GF-D8 (cell line): ENCODE measurements around the gene PRIM2.
"Not testable (repeated sequence)": the region's sequence is repeated elsewhere in the genome, so short reads cannot be mapped to it uniquely, and the experiment has no call there.

Experiments
- DNase-seq: peaks from one replicate; lab custom pipeline; 2025; lab: John Stamatoyannopoulos, UW

Gene PRIM2

DNA sequence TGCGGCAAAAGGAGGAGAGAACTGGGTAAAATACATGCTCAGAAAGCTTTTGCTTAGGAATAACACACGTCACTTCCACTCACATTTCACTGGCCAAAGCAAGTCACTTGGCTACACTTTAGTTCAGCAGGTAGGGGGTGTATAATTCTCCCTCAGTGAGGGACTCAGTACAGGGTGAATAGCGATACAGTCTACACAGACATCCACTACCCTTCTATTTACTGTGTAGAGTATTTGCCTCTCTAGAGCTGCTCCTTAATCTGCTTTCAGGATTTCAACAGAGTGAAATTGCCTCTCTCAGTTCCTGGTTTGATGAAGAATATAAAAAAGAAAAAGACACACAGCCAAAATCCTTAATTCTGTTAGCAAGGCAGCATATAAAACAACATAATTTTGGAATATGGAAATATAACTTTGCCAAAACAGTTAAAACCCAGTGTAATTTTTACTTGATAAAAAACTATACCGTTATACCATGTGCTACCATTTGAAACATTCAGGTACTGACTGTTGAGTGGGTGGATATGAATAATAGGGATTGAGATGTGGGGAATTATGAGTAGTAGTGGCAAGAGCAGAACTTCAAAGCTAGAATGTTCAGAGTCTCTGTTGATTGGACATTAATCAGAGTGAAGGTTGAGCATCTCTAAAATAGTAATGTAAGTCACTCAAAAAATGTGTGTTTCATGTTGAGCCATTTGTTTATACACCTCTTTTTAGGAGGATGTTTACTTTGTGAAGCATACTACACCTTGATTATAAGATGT, 51.7 kb downstream of the PRIM2 start:
- not testable (repeated sequence) for DNase-seq

GRCh38 chr6:57371779-57372178, 54.3 kb downstream of the PRIM2 start:
- DNase-seq = not testable (repeated sequence)

GRCh38 chr6:57374764-57375163, 57.3 kb downstream of the PRIM2 start:
- DNase-seq = not testable (repeated sequence)

GRCh38 chr6:57376083-57376482, 58.7 kb downstream of the PRIM2 start:
- not testable (repeated sequence) for DNase-seq

- not testable (repeated sequence) for DNase-seq
Measured at GRCh38 chr6:57389038-57389592, 71.7 kb downstream of the PRIM2 start.

DNA sequence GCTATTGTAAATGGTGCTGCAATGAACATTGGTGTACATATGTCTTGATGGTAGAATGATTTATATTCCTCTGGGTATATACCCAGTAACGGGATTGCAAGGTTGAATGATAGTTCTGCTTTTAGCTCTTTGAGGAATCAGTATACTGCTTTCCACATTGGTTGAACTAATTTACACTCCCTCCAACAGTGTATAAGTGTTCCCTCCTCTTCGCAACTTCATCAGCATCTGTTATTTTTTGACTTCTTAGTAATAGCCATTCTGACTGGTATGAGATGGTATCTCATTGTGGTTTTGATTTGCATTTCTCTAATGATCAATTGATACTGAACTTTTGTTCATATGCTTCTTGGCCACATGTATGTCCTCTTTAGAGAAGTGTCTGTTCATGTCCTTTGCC, 73.4 kb downstream of the PRIM2 start:
- not testable (repeated sequence) for DNase-seq

GRCh38 chr6:57392047-57392446, 74.6 kb downstream of the PRIM2 start:
- DNase-seq = not testable (repeated sequence)

DNA sequence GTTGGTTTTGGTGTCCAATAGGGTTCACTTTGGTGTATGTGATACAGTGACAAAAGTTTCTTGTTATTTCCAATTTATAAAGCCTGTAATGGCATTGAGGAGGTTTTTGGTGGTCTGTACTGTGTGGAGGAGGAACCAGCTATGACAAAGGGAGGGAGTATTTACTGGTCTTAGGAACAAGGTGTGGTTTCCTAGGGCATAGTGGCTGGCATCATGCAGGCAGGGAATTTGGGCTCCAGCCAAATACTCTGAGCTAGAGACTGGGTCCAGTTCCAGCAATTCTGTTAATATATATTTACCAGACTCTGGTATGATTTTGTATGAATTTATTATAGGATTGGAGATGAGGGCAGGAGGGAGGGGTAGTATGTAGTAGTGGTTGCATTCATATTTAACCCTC, 101.9 kb downstream of the PRIM2 start:
- DNase-seq = not testable (repeated sequence)

GRCh38 chr6:57421503-57421902, 104.1 kb downstream of the PRIM2 start:
- peak; percentile 10 for DNase-seq

GRCh38 chr6:57423468-57423867, 106.0 kb downstream of the PRIM2 start:
- DNase-seq = no peak

DNA sequence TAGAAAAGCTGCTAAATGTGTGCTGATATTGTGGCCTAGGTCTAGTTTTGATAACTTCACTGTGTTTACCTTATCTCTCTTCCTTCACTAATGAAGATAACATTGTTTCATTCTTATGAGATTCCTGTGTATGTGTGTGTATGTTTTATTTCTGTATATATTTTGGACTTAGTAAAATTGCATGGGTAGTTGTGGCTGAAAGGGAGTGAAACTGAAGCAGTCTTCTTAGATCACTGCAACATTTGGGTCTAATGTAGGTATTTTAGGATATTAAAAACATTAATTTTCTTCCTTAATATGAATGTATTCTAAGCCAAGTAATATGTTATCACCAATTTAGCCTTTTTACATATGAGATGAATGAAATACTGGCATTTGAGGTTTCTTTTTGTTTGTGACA, 114.3 kb downstream of the PRIM2 start:
- not testable (repeated sequence) for DNase-seq

DNA sequence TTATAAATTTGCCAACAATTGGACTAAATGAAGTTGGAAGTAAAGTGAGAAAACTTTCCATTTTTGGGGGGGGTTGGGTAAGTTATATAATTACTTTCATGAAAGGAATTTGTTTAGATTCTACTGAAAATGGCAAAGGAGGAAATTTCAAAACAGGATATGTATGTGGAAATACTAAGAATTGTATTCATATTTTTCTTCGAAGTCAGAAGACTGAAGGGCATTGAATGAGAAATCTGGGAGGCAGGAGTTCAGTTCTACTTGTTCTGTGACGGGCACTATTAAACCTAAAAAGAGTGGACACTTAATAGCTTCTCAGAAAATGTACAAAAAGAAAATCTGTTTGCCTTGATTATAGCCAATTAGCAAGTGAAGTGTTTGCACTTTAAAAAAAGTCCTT, 114.7 kb downstream of the PRIM2 start:
- DNase-seq = peak; percentile 62

- peak; percentile 3 for DNase-seq
Measured at GRCh38 chr6:57432919-57433684, 115.7 kb downstream of the PRIM2 start.

DNA sequence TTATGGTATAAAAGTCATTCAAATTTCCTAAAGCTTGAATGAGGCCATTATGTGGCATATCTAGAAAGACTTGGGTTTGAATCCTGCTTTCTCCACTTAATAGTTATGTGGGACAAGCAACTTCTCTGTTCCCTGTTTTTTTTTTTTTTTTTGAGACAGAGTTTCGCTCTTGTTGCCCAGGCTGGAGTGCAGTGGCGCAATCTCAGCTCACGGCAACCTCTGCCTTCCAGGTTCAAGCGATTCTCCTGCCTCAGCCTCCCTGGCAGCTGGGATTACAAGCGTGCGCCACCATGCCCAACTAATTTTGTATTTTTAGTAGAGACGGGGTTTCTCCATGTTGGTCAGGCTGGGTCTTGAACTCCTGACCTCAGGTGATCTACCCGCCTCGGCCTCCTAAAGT, 116.4 kb downstream of the PRIM2 start:
- DNase-seq = not testable (repeated sequence)

- DNase-seq = no peak
Measured at GRCh38 chr6:57434944-57435343, 117.5 kb downstream of the PRIM2 start.

- no peak for DNase-seq
Measured at GRCh38 chr6:57435475-57436160, 118.2 kb downstream of the PRIM2 start.

DNA sequence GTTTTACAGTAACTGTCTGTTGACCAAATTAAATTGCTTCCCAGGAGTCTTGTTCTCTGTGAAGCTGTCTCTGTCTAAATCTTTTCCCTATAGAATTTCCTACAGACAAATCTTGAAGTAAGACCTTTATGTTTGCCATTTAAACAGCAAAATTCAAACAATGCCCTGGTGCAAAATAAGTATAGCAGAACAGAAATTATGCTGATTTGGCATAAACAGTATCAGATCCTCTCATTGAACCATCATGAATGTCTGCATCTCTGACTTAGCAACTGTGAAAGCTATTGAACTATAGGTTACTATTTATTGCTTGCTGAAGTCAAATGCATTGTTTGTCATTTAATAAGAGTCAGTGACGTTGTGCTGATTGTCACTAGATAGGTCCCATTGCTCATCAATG, 123.3 kb downstream of the PRIM2 start:
- not testable (repeated sequence) for DNase-seq

- not testable (repeated sequence) for DNase-seq
Measured at GRCh38 chr6:57442133-57442532, 124.7 kb downstream of the PRIM2 start.

GRCh38 chr6:57443181-57443580, 125.8 kb downstream of the PRIM2 start:
- not testable (repeated sequence) for DNase-seq

DNA sequence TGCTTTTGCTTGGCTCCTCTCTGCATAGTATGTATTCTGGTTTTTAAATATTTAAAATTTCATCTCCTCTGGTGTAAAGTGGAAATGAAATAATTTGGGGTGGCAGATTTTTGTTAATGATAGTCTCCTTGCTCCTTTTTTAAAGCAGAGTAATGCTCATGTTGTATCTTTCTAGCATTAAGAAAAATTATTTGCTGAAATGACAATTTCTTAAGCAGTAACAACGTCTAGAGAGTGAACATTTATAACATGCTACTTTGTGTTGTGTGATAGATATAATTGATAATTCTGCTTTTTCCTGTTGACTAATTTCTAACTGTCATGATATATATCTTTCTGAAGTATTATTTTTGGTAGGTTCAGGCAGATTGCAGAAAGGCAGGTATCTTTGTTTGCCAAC, 127.4 kb downstream of the PRIM2 start:
- DNase-seq = not testable (repeated sequence)

- DNase-seq = not testable (repeated sequence)
Measured at GRCh38 chr6:57445379-57445778, 127.9 kb downstream of the PRIM2 start.

- DNase-seq = not testable (repeated sequence)
Measured at GRCh38 chr6:57445790-57446468, 128.5 kb downstream of the PRIM2 start.
